A549 (cell line): ENCODE results near the gene BCL2. TPM values are rescaled to one million over a fixed set of nuclear protein-coding genes. Genes with fewer than 3 reads are reported as not detected.

Source experiments
- ATAC-seq, 2 experiments: fragments of 200-7000 bp in 1 of 2; fragments of >200 bp in 1 of 2; cut with Nextera tagmentation in 1 of 2; cut with Tn5 transposase in 1 of 2; 3 replicates each; pipeline versions ENCODE4 v1.8.0 to v1.9.1; 2018 to 2020; ENCODE audit warnings: mild to moderate bottlenecking in 1 of 2, moderate library complexity in 1 of 2
- CTCF ChIA-PET: fragments of 300-600 bp; sonication (Branson Sonifier 250); formaldehyde crosslinking; extraction: SDS; loops from one replicate; lab custom pipeline; 2021; ENCODE audit warnings: antibody characterized with exemption, inconsistent platforms; lab: Yijun Ruan, JAX
- POLR2A ChIA-PET: fragments of 350-600 bp; formaldehyde crosslinking; extraction: SDS; loops from one replicate; lab custom pipeline; 2021; ENCODE audit warnings: antibody characterized with exemption, inconsistent platforms; lab: Yijun Ruan, JAX
- DNase-seq, 2 experiments: peaks; one replicate each; pipeline versions ENCODE4 v3.0.0 to v3.0.0-alpha.2; 2011 to 2016; ENCODE audit warnings: low read depth in 1 of 2, low spot score in 1 of 2
- FAIRE-seq: peaks from 2 replicates; lab custom pipeline; 2011; peaks lifted over from hg19 to GRCh38; lab: Jason Lieb, UNC
- H3K27ac ChIP-seq, 2 experiments: fragments of >200 bp; sonication (Bioruptor Twin); formaldehyde crosslinking; 3 replicates each; pipeline ENCODE4 v1.5.1; 2016 to 2017
- H3K4me1 ChIP-seq: fragments of >200 bp; sonication (Bioruptor Twin); formaldehyde crosslinking; 3 replicates; pipeline ENCODE4 v1.6.1; 2016
- H3K4me2 ChIP-seq: fragments of >200 bp; sonication (Bioruptor Twin); formaldehyde crosslinking; 3 replicates; pipeline ENCODE4 v1.6.1; 2016
- H3K4me3 ChIP-seq: fragments of >200 bp; sonication (Bioruptor Twin); formaldehyde crosslinking; 3 replicates; pipeline ENCODE4 v1.5.1; 2016
- H3K9me3 ChIP-seq: fragments of >200 bp; sonication (Bioruptor Twin); formaldehyde crosslinking; 3 replicates; pipeline ENCODE4 v1.6.1; 2016
- CBX2 ChIP-seq: fragments of 200-600 bp; sonication (generic); IDR thresholded peaks from 2 replicates; pipeline ENCODE4 v1.6.1; 2016; ENCODE audit warnings: low read depth, mild to moderate bottlenecking, borderline replicate concordance
- EHF ChIP-seq: fragments of 250-450 bp; sonication (Bioruptor Pico); IDR thresholded peaks from 2 replicates; pipeline ENCODE4 v1.5.0; 2020; ENCODE audit warnings: mild to moderate bottlenecking
- ELK1 ChIP-seq: fragments of 150-350 bp; IDR thresholded peaks from 2 replicates; pipeline ENCODE4 v1.6.1; 2014; ENCODE audit warnings: low read depth, mild to moderate bottlenecking, low read length
- HEYL ChIP-seq: fragments of 250-450 bp; sonication (Bioruptor Pico); IDR thresholded peaks from 2 replicates; pipeline ENCODE4 v1.8.0; 2021; ENCODE audit warnings: mild to moderate bottlenecking, moderate library complexity
- MYC ChIP-seq: IDR thresholded peaks from 2 replicates; pipeline ENCODE4 v1.6.1; 2012; ENCODE audit warnings: mild to moderate bottlenecking, inconsistent platforms, low read length, improper control_type of control experiment, borderline replicate concordance
- NR3C1 ChIP-seq: fragments of >200 bp; sonication (Bioruptor Twin); formaldehyde crosslinking; IDR thresholded peaks from 3 replicates; pipeline ENCODE4 v1.6.1; 2017
- PHF8 ChIP-seq: fragments of 200-600 bp; sonication (generic); IDR thresholded peaks from 2 replicates; pipeline ENCODE4 v1.6.1; 2016; ENCODE audit warnings: low read depth, mild to moderate bottlenecking, antibody characterized with exemption, moderate library complexity, borderline replicate concordance
- POLR2AphosphoS2 ChIP-seq: conservative IDR thresholded peaks from 2 replicates; pipeline ENCODE4 v1.6.1; 2012; ENCODE audit warnings: low read length, improper control_type of control experiment, inconsistent platforms
- RCOR1 ChIP-seq: fragments of 150-350 bp; IDR thresholded peaks from 2 replicates; pipeline ENCODE4 v1.6.1; 2014; ENCODE audit warnings: antibody characterized with exemption, low read length, low read depth
- REST ChIP-seq: fragments of 200-600 bp; sonication (generic); IDR thresholded peaks from 2 replicates; pipeline ENCODE4 v1.6.1; 2016; ENCODE audit warnings: antibody characterized with exemption, mild to moderate bottlenecking, moderate library complexity
- SMC3 ChIP-seq: fragments of >200 bp; sonication (Bioruptor Twin); formaldehyde crosslinking; IDR thresholded peaks from 3 replicates; pipeline ENCODE4 v1.6.1; 2018; ENCODE audit warnings: inconsistent platforms
- SREBF2 ChIP-seq: fragments of 450-650 bp; IDR thresholded peaks from 2 replicates; pipeline ENCODE4 v1.6.1; 2014; ENCODE audit warnings: mild to moderate bottlenecking, moderate library complexity
- TFCP2L1 ChIP-seq: fragments of 250-450 bp; sonication (Bioruptor Pico); IDR thresholded peaks from 2 replicates; pipeline ENCODE4 v1.5.0; 2021; ENCODE audit warnings: mild to moderate bottlenecking
- TP53 ChIP-seq: fragments of 250-450 bp; sonication (Bioruptor Pico); IDR thresholded peaks from 2 replicates; pipeline ENCODE4 v1.5.0; 2021; ENCODE audit warnings: mild to moderate bottlenecking, moderate library complexity
- USF2 ChIP-seq: fragments of 450-650 bp; IDR thresholded peaks from 2 replicates; pipeline ENCODE4 v1.6.1; 2014; ENCODE audit warnings: antibody characterized with exemption
- ZC3H11A ChIP-seq: fragments of 450-650 bp; IDR thresholded peaks from 2 replicates; pipeline ENCODE4 v1.6.1; 2014; ENCODE audit warnings: antibody characterized with exemption, mild to moderate bottlenecking
- WGBS: methylation state at CpG from one replicate; pipeline ENCODE4 v1.1.6; 2017; ENCODE audit errors: missing lambda C conversion rate; 5-methylcytosine and 5-hydroxymethylcytosine counted together
- polyA plus RNA-seq, 4 experiments: library from polyadenylated mRNA; depleted of rRNA in 3 of 4; stranded (reverse); fragments of >200 nt; fragmentation: RNase III in 1 of 4; extraction: RNeasy Plus Mini Kit Qiagen cat#74134 plus additional on column Dnase treatment in 1 of 4; gene quantifications; 2 replicates in 3 of 4; 3 replicates in 1 of 4; pipeline ENCODE4 v1.2.3, GENCODE V29; 2011 to 2017
- TF ChIP-seq, protein P1 (sequence below): fragments of 250-450 bp; sonication (Bioruptor Pico); IDR thresholded peaks from 2 replicates; pipeline ENCODE4 v1.5.0; 2020; ENCODE audit warnings: low read depth, mild to moderate bottlenecking, moderate library complexity
- TF ChIP-seq, protein P2 (sequence below): fragments of >200 bp; sonication (Bioruptor Twin); formaldehyde crosslinking; IDR thresholded peaks from 2 replicates; pipeline ENCODE4 v1.6.1; 2016

BCL2 gene
- polyA plus RNA-seq, 2 of the 4 experiments (the other 2 are of a cell fraction): 0.50 to 0.61 TPM

GRCh38 chr18:63091671-63092364 lies 227.8 kb downstream of the BCL2 start:
- Histone ChIP-seq H3K4me2 (no peak overlapping the region), H3K4me1 (no peaks in the 10 kb centered on the region), H3K27ac (no peak overlapping the region), H3K9me3 (no peaks in the 10 kb centered on the region), H3K4me3 (no peak overlapping the region)
- DNase-seq (no peak), FAIRE-seq (no peak), ATAC-seq (no peak)
- ChIA-PET POLR2A (no interaction called here), CTCF (no interaction called here)
- TF ChIP-seq CBX2: no peak
- TF ChIP-seq HEYL: no peak
- no peak for TF ChIP-seq SREBF2
- no peak for TF ChIP-seq EHF (CRISPR knock-in tag)
- no peak for TF ChIP-seq ZC3H11A
- no peak for TF ChIP-seq NR3C1
- no peak for TF ChIP-seq TFCP2L1 (CRISPR knock-in tag)
- TF ChIP-seq ELK1: no peak
- TF ChIP-seq, protein P1, sequence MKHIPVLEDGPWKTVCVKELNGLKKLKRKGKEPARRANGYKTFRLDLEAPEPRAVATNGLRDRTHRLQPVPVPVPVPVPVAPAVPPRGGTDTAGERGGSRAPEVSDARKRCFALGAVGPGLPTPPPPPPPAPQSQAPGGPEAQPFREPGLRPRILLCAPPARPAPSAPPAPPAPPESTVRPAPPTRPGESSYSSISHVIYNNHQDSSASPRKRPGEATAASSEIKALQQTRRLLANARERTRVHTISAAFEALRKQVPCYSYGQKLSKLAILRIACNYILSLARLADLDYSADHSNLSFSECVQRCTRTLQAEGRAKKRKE (CRISPR knock-in tag): no peak
- no peak for TF ChIP-seq RCOR1
- no peak for TF ChIP-seq REST
- TF ChIP-seq SMC3: no peak
- TF ChIP-seq USF2: no peak
- no peak for TF ChIP-seq TP53 (CRISPR knock-in tag)
- TF ChIP-seq, protein P2, sequence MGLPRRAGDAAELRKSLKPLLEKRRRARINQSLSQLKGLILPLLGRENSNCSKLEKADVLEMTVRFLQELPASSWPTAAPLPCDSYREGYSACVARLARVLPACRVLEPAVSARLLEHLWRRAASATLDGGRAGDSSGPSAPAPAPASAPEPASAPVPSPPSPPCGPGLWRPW: no peak
- TF ChIP-seq PHF8: no peak
- TF ChIP-seq POLR2AphosphoS2: no peak
- WGBS: 49% methylated on average over 4 of the region's 4 CpGs

DNA sequence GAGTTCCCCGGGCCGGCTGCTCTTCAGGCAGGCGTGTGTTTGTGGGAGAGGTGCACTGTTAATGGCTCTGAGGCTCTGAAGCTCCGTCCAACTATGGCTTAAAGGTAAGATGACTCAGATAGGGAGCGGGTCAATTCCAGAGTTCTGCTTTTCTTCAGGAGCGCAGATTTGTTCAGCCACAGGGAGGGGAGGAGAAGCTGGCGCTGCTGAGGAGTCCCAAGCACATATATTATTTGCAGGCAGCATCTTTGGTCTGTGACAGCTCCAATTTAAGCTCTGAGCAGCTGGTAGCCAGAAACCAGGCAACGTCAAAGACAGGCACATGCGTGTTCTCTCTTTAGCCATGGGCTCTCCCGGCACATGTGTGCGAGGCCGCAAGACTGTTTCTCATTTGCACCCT lies 229.2 kb downstream of the BCL2 start:
- ChIA-PET CTCF (no interaction called here), POLR2A (no interaction called here)
- H3K4me3 ChIP-seq: no peak overlapping the region
- H3K27ac ChIP-seq: no peak overlapping the region
- no peaks in the 10 kb centered on the region for H3K4me1 ChIP-seq
- FAIRE-seq: no peak
- H3K4me2 ChIP-seq: no peak overlapping the region
- no peak for ATAC-seq
- no peak for DNase-seq
- WGBS: 59% methylated on average over 11 of the region's 12 CpGs
- no peak for TF ChIP-seq PHF8
- no peak for TF ChIP-seq MYC
- no peaks in the 10 kb centered on the region for H3K9me3 ChIP-seq
